Measurements from ENCODE around the gene PELI3.

The PELI3 gene

GRCh38 chr11:66473167-66473566 lies 6.5 kb downstream of the PELI3 start:
- Histone ChIP-seq H3K27ac (ENCODE audit: low read depth, low read length) (no peak overlapping the region), H3K4me1 (ENCODE audit: control insufficient read depth in 1 of 2, insufficient read depth in 2 of 2, low read length in 2 of 2) (peaks cover 0 to under 1% of the 10 kb centered on the region in 2 donors), H3K27me3 (ENCODE audit: control insufficient read depth in 1 of 2, insufficient read depth in 2 of 2, low read length in 2 of 2) (no peaks in the 10 kb centered on the region), H3K9ac (ENCODE audit: low read depth in 1 of 2, low read length in 2 of 2) (no peak overlapping the region), H3K4me3 (ENCODE audit: low read depth in 1 of 2, low read length in 2 of 2) (no peak overlapping the region), H3K36me3 (ENCODE audit: control insufficient read depth in 1 of 2, insufficient read depth in 2 of 2, low read length in 2 of 2) (peaks cover 0 to 17% of the 10 kb centered on the region in 2 donors), H3K9me3 (ENCODE audit: control insufficient read depth in 1 of 2, low read length in 2 of 2) (no peaks in the 10 kb centered on the region)

GRCh38 chr11:66473608-66474515 lies 7.2 kb downstream of the PELI3 start:
- H3K27me3 ChIP-seq (ENCODE audit: control insufficient read depth in 1 of 2, insufficient read depth in 2 of 2, low read length in 2 of 2), result no peaks in the 10 kb centered on the region
- H3K4me3 ChIP-seq (ENCODE audit: low read depth in 1 of 2, low read length in 2 of 2), result no peak overlapping the region
- H3K4me1 ChIP-seq (ENCODE audit: control insufficient read depth in 1 of 2, insufficient read depth in 2 of 2, low read length in 2 of 2), result peaks cover 4 to 5% of the 10 kb centered on the region in 2 donors
- no peak overlapping the region for H3K9ac ChIP-seq (ENCODE audit: low read depth in 1 of 2, low read length in 2 of 2)
- H3K27ac ChIP-seq (ENCODE audit: low read depth, low read length), result no peak overlapping the region
- no peaks in the 10 kb centered on the region for H3K9me3 ChIP-seq (ENCODE audit: control insufficient read depth in 1 of 2, low read length in 2 of 2)
- peaks cover 0 to 17% of the 10 kb centered on the region in 2 donors for H3K36me3 ChIP-seq (ENCODE audit: control insufficient read depth in 1 of 2, insufficient read depth in 2 of 2, low read length in 2 of 2)

- Histone ChIP-seq H3K9ac (ENCODE audit: low read depth in 1 of 2, low read length in 2 of 2) (no peak overlapping the region), H3K27ac (ENCODE audit: low read depth, low read length) (no peak overlapping the region), H3K27me3 (ENCODE audit: control insufficient read depth in 1 of 2, insufficient read depth in 2 of 2, low read length in 2 of 2) (no peaks in the 10 kb centered on the region), H3K9me3 (ENCODE audit: control insufficient read depth in 1 of 2, low read length in 2 of 2) (no peaks in the 10 kb centered on the region), H3K4me1 (ENCODE audit: control insufficient read depth in 1 of 2, insufficient read depth in 2 of 2, low read length in 2 of 2) (peaks cover 9 to 11% of the 10 kb centered on the region in 2 donors), H3K4me3 (ENCODE audit: low read depth in 1 of 2, low read length in 2 of 2) (no peak overlapping the region), H3K36me3 (ENCODE audit: control insufficient read depth in 1 of 2, insufficient read depth in 2 of 2, low read length in 2 of 2) (peaks cover 0 to 17% of the 10 kb centered on the region in 2 donors)
These were observed 8.9 kb downstream of the PELI3 start for GRCh38 chr11:66475349-66476172.

- no peak overlapping the region for H3K9ac ChIP-seq (ENCODE audit: low read depth in 1 of 2, low read length in 2 of 2)
- H3K4me1 ChIP-seq (ENCODE audit: control insufficient read depth in 1 of 2, insufficient read depth in 2 of 2, low read length in 2 of 2), result peaks cover 13 to 17% of the 10 kb centered on the region in 2 donors
- H3K27me3 ChIP-seq (ENCODE audit: control insufficient read depth in 1 of 2, insufficient read depth in 2 of 2, low read length in 2 of 2), result no peaks in the 10 kb centered on the region
- no peaks in the 10 kb centered on the region for H3K9me3 ChIP-seq (ENCODE audit: control insufficient read depth in 1 of 2, low read length in 2 of 2)
- H3K4me3 ChIP-seq (ENCODE audit: low read depth in 1 of 2, low read length in 2 of 2), result no peak overlapping the region
- no peak overlapping the region for H3K27ac ChIP-seq (ENCODE audit: low read depth, low read length)
- peaks cover 0 to 17% of the 10 kb centered on the region in 2 donors for H3K36me3 ChIP-seq (ENCODE audit: control insufficient read depth in 1 of 2, insufficient read depth in 2 of 2, low read length in 2 of 2)
These were observed 9.6 kb downstream of the PELI3 start for GRCh38 chr11:66476173-66476840.

- Histone ChIP-seq H3K27me3 (ENCODE audit: control insufficient read depth in 1 of 2, insufficient read depth in 2 of 2, low read length in 2 of 2) (no peaks in the 10 kb centered on the region), H3K9ac (ENCODE audit: low read depth in 1 of 2, low read length in 2 of 2) (no peak overlapping the region), H3K36me3 (ENCODE audit: control insufficient read depth in 1 of 2, insufficient read depth in 2 of 2, low read length in 2 of 2) (peaks cover 0 to 17% of the 10 kb centered on the region in 2 donors), H3K4me3 (ENCODE audit: low read depth in 1 of 2, low read length in 2 of 2) (no peak overlapping the region), H3K4me1 (ENCODE audit: control insufficient read depth in 1 of 2, insufficient read depth in 2 of 2, low read length in 2 of 2) (peaks cover 13 to 17% of the 10 kb centered on the region in 2 donors), H3K9me3 (ENCODE audit: control insufficient read depth in 1 of 2, low read length in 2 of 2) (no peaks in the 10 kb centered on the region), H3K27ac (ENCODE audit: low read depth, low read length) (no peak overlapping the region)
These were observed 10.1 kb downstream of the PELI3 start for GRCh38 chr11:66476841-66477251.

- no peaks in the 10 kb centered on the region for H3K27me3 ChIP-seq (ENCODE audit: control insufficient read depth in 1 of 2, insufficient read depth in 2 of 2, low read length in 2 of 2)
- H3K9me3 ChIP-seq (ENCODE audit: control insufficient read depth in 1 of 2, low read length in 2 of 2), result no peaks in the 10 kb centered on the region
- peaks cover 0 to 11% of the 10 kb centered on the region in 2 donors for H3K36me3 ChIP-seq (ENCODE audit: control insufficient read depth in 1 of 2, insufficient read depth in 2 of 2, low read length in 2 of 2)
- H3K27ac ChIP-seq (ENCODE audit: low read depth, low read length), result no peak overlapping the region
- peaks cover 13 to 17% of the 10 kb centered on the region in 2 donors for H3K4me1 ChIP-seq (ENCODE audit: control insufficient read depth in 1 of 2, insufficient read depth in 2 of 2, low read length in 2 of 2)
- H3K4me3 ChIP-seq (ENCODE audit: low read depth in 1 of 2, low read length in 2 of 2), result no peak overlapping the region
- H3K9ac ChIP-seq (ENCODE audit: low read depth in 1 of 2, low read length in 2 of 2), result no peak overlapping the region
These were observed 10.8 kb downstream of the PELI3 start for GRCh38 chr11:66477263-66478201.

- H3K36me3 ChIP-seq (ENCODE audit: control insufficient read depth in 1 of 2, insufficient read depth in 2 of 2, low read length in 2 of 2), result peaks cover 3% of the 10 kb centered on the region in 2 donors
- H3K9ac ChIP-seq (ENCODE audit: low read depth in 1 of 2, low read length in 2 of 2), result peak overlapping the region; percentile 81 to 94
- H3K4me1 ChIP-seq (ENCODE audit: control insufficient read depth in 1 of 2, insufficient read depth in 2 of 2, low read length in 2 of 2), result peaks cover 13 to 17% of the 10 kb centered on the region in 2 donors
- H3K27ac ChIP-seq (ENCODE audit: low read depth, low read length), result no peak overlapping the region
- peak overlapping the region; percentile 79 to 94 for H3K4me3 ChIP-seq (ENCODE audit: low read depth in 1 of 2, low read length in 2 of 2)
- no peaks in the 10 kb centered on the region for H3K9me3 ChIP-seq (ENCODE audit: control insufficient read depth in 1 of 2, low read length in 2 of 2)
- no peaks in the 10 kb centered on the region for H3K27me3 ChIP-seq (ENCODE audit: control insufficient read depth in 1 of 2, insufficient read depth in 2 of 2, low read length in 2 of 2)
These were observed 12.2 kb downstream of the PELI3 start for GRCh38 chr11:66478729-66479393.

- H3K27ac ChIP-seq (ENCODE audit: low read depth, low read length), result peak overlapping the region; percentile 90
- H3K36me3 ChIP-seq (ENCODE audit: control insufficient read depth in 1 of 2, insufficient read depth in 2 of 2, low read length in 2 of 2), result peaks cover 3 to 7% of the 10 kb centered on the region in 2 donors
- H3K4me3 ChIP-seq (ENCODE audit: low read depth in 1 of 2, low read length in 2 of 2), result peak overlapping the region; percentile 79 to 94
These were observed 12.8 kb downstream of the PELI3 start for GRCh38 chr11:66479394-66480116.

More at GRCh38 chr11:66479394-66480116, 12.8 kb downstream of the PELI3 start:
- Histone ChIP-seq H3K9ac (ENCODE audit: low read depth in 1 of 2, low read length in 2 of 2) (peak overlapping the region; percentile 81 to 94), H3K4me1 (ENCODE audit: control insufficient read depth in 1 of 2, insufficient read depth in 2 of 2, low read length in 2 of 2) (peaks cover 13 to 17% of the 10 kb centered on the region in 2 donors), H3K9me3 (ENCODE audit: control insufficient read depth in 1 of 2, low read length in 2 of 2) (no peaks in the 10 kb centered on the region), H3K27me3 (ENCODE audit: control insufficient read depth in 1 of 2, insufficient read depth in 2 of 2, low read length in 2 of 2) (no peaks in the 10 kb centered on the region)
